ENCODE data around the gene CHCT1. TPM values are rescaled to one million over a fixed set of nuclear protein-coding genes. Genes with fewer than 3 reads are reported as not detected.
"Not testable (repeated sequence)": the region's sequence is repeated elsewhere in the genome, so short reads cannot be mapped to it uniquely, and the experiment has no call there.

CHCT1 gene
- total RNA-seq: under 1 TPM; 0.32 to 0.58 TPM

GRCh38 chr17:60422162-60422665 is at the start of gene CHCT1:
TSS of gene CHCT1 (plus strand) at chr17:60422489. CDS start at chr17:60422593, 104 bp downstream.
- Mint-ChIP-seq H3K4me3 (peak within 1 kb of the TSS; percentile 61), H3K4me1 (peaks cover 9% of the 10 kb centered on the region), H3K27me3 (no peaks in the 10 kb centered on the region), H3K36me3 (ENCODE audit: low read depth) (no peaks in the 10 kb centered on the region), H3K27ac (peak within 1 kb of the TSS; percentile 72), H3K9me3 (ENCODE audit: low read depth) (no peaks in the 10 kb centered on the region)
- CTCF ChIA-PET: interaction anchor here (0.6 to 0.9 kb wide), 5 partner anchors 21 to 282 kb away, joined by 3 to 4 read pairs (median 3); no protein-coding TSS in a partner anchor
- POLR2A ChIA-PET: no interaction called here
- intact Hi-C loops (cut with DNase I, micrococcal nuclease): loop anchor here in 1 of 2 experiments (5.0 kb wide), 1 partner anchor 280 kb away; no protein-coding TSS in a partner anchor
- ATAC-seq (no peak), DNase-seq (no peak)

GRCh38 chr17:60372790-60373483 is 49.4 kb upstream of the CHCT1 start:
- POLR2A ChIA-PET: interaction anchor here (0.6 kb wide), 1 partner anchor 34 kb away, joined by 3 read pairs; no protein-coding TSS in a partner anchor
- H3K27me3 Mint-ChIP-seq: no peaks in the 10 kb centered on the region
- H3K27ac Mint-ChIP-seq: no peak overlapping the region
- ATAC-seq (peak; percentile 98), DNase-seq (peak; percentile 14)
- intact Hi-C loops (cut with DNase I, micrococcal nuclease): no loop called here
- no peaks in the 10 kb centered on the region for H3K9me3 Mint-ChIP-seq (ENCODE audit: low read depth)
- no peaks in the 10 kb centered on the region for H3K36me3 Mint-ChIP-seq (ENCODE audit: low read depth)
- CTCF ChIA-PET: interaction anchor here (0.6 kb wide), 1 partner anchor 337 kb away, joined by 3 read pairs; no protein-coding TSS in a partner anchor
- H3K4me1 Mint-ChIP-seq: peaks cover 16% of the 10 kb centered on the region
- no peak overlapping the region for H3K4me3 Mint-ChIP-seq

- ATAC-seq; H3K36me3 Mint-ChIP-seq (ENCODE audit: low read depth); intact Hi-C loops (cut with DNase I, micrococcal nuclease); POLR2A ChIA-PET; DNase-seq; H3K9me3 Mint-ChIP-seq (ENCODE audit: low read depth); H3K27me3 Mint-ChIP-seq; H3K4me3 Mint-ChIP-seq; H3K27ac Mint-ChIP-seq; H3K4me1 Mint-ChIP-seq; CTCF ChIA-PET: not testable (repeated sequence)
Observed at GRCh38 chr17:60378187-60378586, 44.1 kb upstream of the CHCT1 start.

GRCh38 chr17:60379461-60379860 is 42.8 kb upstream of the CHCT1 start:
- H3K9me3 Mint-ChIP-seq (ENCODE audit: low read depth); H3K36me3 Mint-ChIP-seq (ENCODE audit: low read depth); H3K27me3 Mint-ChIP-seq; H3K27ac Mint-ChIP-seq; H3K4me3 Mint-ChIP-seq; intact Hi-C loops (cut with DNase I, micrococcal nuclease); ATAC-seq; DNase-seq; POLR2A ChIA-PET: not testable (repeated sequence)
- CTCF ChIA-PET: interaction anchor here (0.6 kb wide), 1 partner anchor 464 kb away, joined by 3 read pairs; no protein-coding TSS in a partner anchor
- H3K4me1 Mint-ChIP-seq: peaks cover 13% of the 10 kb centered on the region

GRCh38 chr17:60381958-60382357 is 40.3 kb upstream of the CHCT1 start:
- ATAC-seq (no peak), DNase-seq (no peak)
- CTCF ChIA-PET: no interaction called here
- POLR2A ChIA-PET: no interaction called here
- Mint-ChIP-seq H3K27ac (no peak overlapping the region), H3K9me3 (ENCODE audit: low read depth) (no peaks in the 10 kb centered on the region), H3K4me1 (peaks cover 29% of the 10 kb centered on the region), H3K27me3 (no peaks in the 10 kb centered on the region), H3K36me3 (ENCODE audit: low read depth) (no peaks in the 10 kb centered on the region), H3K4me3 (no peak overlapping the region)
- intact Hi-C loops (cut with DNase I, micrococcal nuclease): no loop called here

GRCh38 chr17:60383379-60383778 is 38.9 kb upstream of the CHCT1 start:
- DNase-seq (no peak), ATAC-seq (no peak)
- CTCF ChIA-PET: interaction anchor here (0.7 kb wide), 1 partner anchor 20 kb away, joined by 5 read pairs; no protein-coding TSS in a partner anchor
- H3K4me3 Mint-ChIP-seq: no peak overlapping the region
- H3K4me1 Mint-ChIP-seq: peaks cover 34% of the 10 kb centered on the region
- intact Hi-C loops (cut with DNase I, micrococcal nuclease): no loop called here
- H3K36me3 Mint-ChIP-seq (ENCODE audit: low read depth): no peaks in the 10 kb centered on the region
- H3K27me3 Mint-ChIP-seq: no peaks in the 10 kb centered on the region
- no peaks in the 10 kb centered on the region for H3K9me3 Mint-ChIP-seq (ENCODE audit: low read depth)
- POLR2A ChIA-PET: interaction anchor here (1.1 kb wide), 1 partner anchor 419 kb away, joined by 4 read pairs; the partner anchor contains the start of gene RNFT1
- no peak overlapping the region for H3K27ac Mint-ChIP-seq

GRCh38 chr17:60384921-60385320 is 37.4 kb upstream of the CHCT1 start:
- H3K4me3 Mint-ChIP-seq; POLR2A ChIA-PET; intact Hi-C loops (cut with DNase I, micrococcal nuclease); CTCF ChIA-PET; ATAC-seq; H3K27me3 Mint-ChIP-seq; H3K9me3 Mint-ChIP-seq (ENCODE audit: low read depth); DNase-seq; H3K27ac Mint-ChIP-seq; H3K36me3 Mint-ChIP-seq (ENCODE audit: low read depth): not testable (repeated sequence)
- H3K4me1 Mint-ChIP-seq: peaks cover 41% of the 10 kb centered on the region

GRCh38 chr17:60386147-60387058 is 35.9 kb upstream of the CHCT1 start:
- no peak for DNase-seq
- ATAC-seq: no peak
- no peak overlapping the region for H3K27ac Mint-ChIP-seq
- intact Hi-C loops (cut with DNase I, micrococcal nuclease): no loop called here
- H3K4me1 Mint-ChIP-seq: peaks cover 52% of the 10 kb centered on the region
- POLR2A ChIA-PET: no interaction called here
- H3K36me3 Mint-ChIP-seq (ENCODE audit: low read depth): no peaks in the 10 kb centered on the region
- CTCF ChIA-PET: interaction anchor here (1.2 kb wide), 1 partner anchor 309 kb away, joined by 3 read pairs; no protein-coding TSS in a partner anchor
- H3K4me3 Mint-ChIP-seq: no peak overlapping the region
- no peaks in the 10 kb centered on the region for H3K9me3 Mint-ChIP-seq (ENCODE audit: low read depth)
- no peaks in the 10 kb centered on the region for H3K27me3 Mint-ChIP-seq

- CTCF ChIA-PET: interaction anchor here (0.5 kb wide), 1 partner anchor 771 kb away, joined by 4 read pairs; no protein-coding TSS in a partner anchor
- Mint-ChIP-seq H3K36me3 (ENCODE audit: low read depth) (no peaks in the 10 kb centered on the region), H3K9me3 (ENCODE audit: low read depth) (no peaks in the 10 kb centered on the region), H3K27ac (no peak overlapping the region), H3K4me1 (peaks cover 53% of the 10 kb centered on the region), H3K27me3 (no peaks in the 10 kb centered on the region), H3K4me3 (no peak overlapping the region)
- POLR2A ChIA-PET: no interaction called here
- ATAC-seq: no peak
- no peak for DNase-seq
- intact Hi-C loops (cut with DNase I, micrococcal nuclease): no loop called here
Observed at GRCh38 chr17:60387666-60388065, 34.6 kb upstream of the CHCT1 start.

GRCh38 chr17:60388742-60389141 is 33.5 kb upstream of the CHCT1 start:
- ChIA-PET CTCF (interaction anchor here (0.6 to 1.0 kb wide), 2 partner anchors 17 to 32 kb away, joined by 3 to 4 read pairs; no protein-coding TSS in a partner anchor), POLR2A (no interaction called here)
- Mint-ChIP-seq H3K4me1 (peaks cover 58% of the 10 kb centered on the region), H3K27ac (no peak overlapping the region), H3K9me3 (ENCODE audit: low read depth) (no peaks in the 10 kb centered on the region), H3K36me3 (ENCODE audit: low read depth) (no peaks in the 10 kb centered on the region), H3K27me3 (no peaks in the 10 kb centered on the region), H3K4me3 (no peak overlapping the region)
- intact Hi-C loops (cut with DNase I, micrococcal nuclease): no loop called here
- no peak for DNase-seq
- no peak for ATAC-seq

GRCh38 chr17:60390186-60390585 is 32.1 kb upstream of the CHCT1 start:
- ATAC-seq: no peak
- Mint-ChIP-seq H3K4me1 (peaks cover 49% of the 10 kb centered on the region), H3K4me3 (peak overlapping the region; percentile 77), H3K27ac (no peak overlapping the region), H3K36me3 (ENCODE audit: low read depth) (no peaks in the 10 kb centered on the region), H3K27me3 (no peaks in the 10 kb centered on the region), H3K9me3 (ENCODE audit: low read depth) (no peaks in the 10 kb centered on the region)
- POLR2A ChIA-PET: no interaction called here
- intact Hi-C loops (cut with DNase I, micrococcal nuclease): loop anchor here in 1 of 2 experiments (5.0 to 10.0 kb wide), 2 partner anchors 1025 to 1873 kb away; no protein-coding TSS in a partner anchor
- CTCF ChIA-PET: interaction anchor here (0.9 to 1.6 kb wide), 3 partner anchors 11 to 43 kb away, joined by 3 read pairs; no protein-coding TSS in a partner anchor
- no peak for DNase-seq

All from activated CD4-positive, alpha-beta T cell treated with anti-CD3 and anti-CD28 coated beads for 36 hours (primary cell).